Kidney (tissue), 14 donors: ENCODE data around the gene SH3GL3. TPM values are rescaled to one million over a fixed set of nuclear protein-coding genes. Genes with fewer than 3 reads are reported as not detected.

Experiments
- DNase-seq, 5 donors: peaks; one replicate each; pipeline ENCODE4 v3.0.0-alpha.2; 2013 to 2020
- FAIRE-seq: peaks from 2 replicates; lab custom pipeline; 2012; peaks lifted over from hg19 to GRCh38; lab: Jason Lieb, UNC
- H3K27ac ChIP-seq, 2 donors: one replicate each; pipeline ENCODE4 v1.7.0; 2013; ENCODE audit warnings: low read depth in 2 of 2, low read length in 2 of 2, inconsistent platforms in 1 of 2
- H3K27me3 ChIP-seq: one replicate; pipeline ENCODE4 v1.7.1; 2013; ENCODE audit warnings: low read length, inconsistent platforms; ENCODE audit not compliant: control insufficient read depth, insufficient read depth
- H3K36me3 ChIP-seq, 3 donors: one replicate each; pipeline versions ENCODE4 v1.7.0 to v1.7.1; 2013; ENCODE audit warnings: low read length in 3 of 3, control low read depth in 1 of 3, inconsistent platforms in 1 of 3; ENCODE audit not compliant: insufficient read depth in 3 of 3, control insufficient read depth in 2 of 3
- H3K4me1 ChIP-seq, 3 donors: one replicate each; pipeline versions ENCODE4 v1.7.0 to v1.7.1; 2013; ENCODE audit warnings: low read length in 3 of 3, inconsistent platforms in 1 of 3, low read depth in 1 of 3; ENCODE audit not compliant: control insufficient read depth in 2 of 3, insufficient read depth in 2 of 3
- H3K4me3 ChIP-seq, 3 donors: one replicate each; pipeline versions ENCODE4 v1.7.0 to v1.8.1; 2013; ENCODE audit warnings: low read length in 3 of 3, control low read depth in 1 of 3, inconsistent platforms in 1 of 3
- H3K9ac ChIP-seq, 3 donors: one replicate each; pipeline versions ENCODE4 v1.7.0 to v1.7.1; 2013; ENCODE audit warnings: low read length in 3 of 3, control low read depth in 1 of 3, inconsistent platforms in 1 of 3
- H3K9me3 ChIP-seq, 3 donors: one replicate each; pipeline versions ENCODE4 v1.7.0 to v1.7.1; 2013; ENCODE audit warnings: low read length in 3 of 3, control low read depth in 1 of 3, inconsistent platforms in 1 of 3; ENCODE audit not compliant: control insufficient read depth in 2 of 3, insufficient read depth in 1 of 3
- CTCF ChIP-seq: IDR thresholded peaks from 3 replicates; pipeline ENCODE4 v1.5.1; 2012; ENCODE audit warnings: mild to moderate bottlenecking, moderate library complexity, borderline replicate concordance; ENCODE audit not compliant: insufficient read depth; ENCODE audit errors: extremely low read depth
- intact Hi-C: fragments of 100-400 bp; cut with DNase I; formaldehyde crosslinking; loops from one replicate; pipeline ENCODE4 v1.11.1; 2022
- polyA plus RNA-seq: library from polyadenylated mRNA; stranded (reverse); fragments of 350-450 nt; fragmentation: Illumina TruSeq; extraction: RNeasy Lipid Tissue Mini Kit (QIAGEN cat#74804); gene quantifications from one replicate; pipeline ENCODE4 v1.2.3, GENCODE V29; 2014; ENCODE audit warnings: low read depth, low replicate concordance; ENCODE audit not compliant: insufficient read depth
- total RNA-seq: library from RNA; stranded (reverse); fragmentation: NEBNext Ultra II Directional; extraction: Animal tissue kit (Norgen Biotek cat#: 25700); gene quantifications from one replicate; pipeline ENCODE4 v1.2.1, GENCODE V29; 2021
- donor health status: control.
- donor health status: control.
- donor health status: control.
- donor health status: control.
- donor health status: control.
- donor health status: DM: yes; HTN: yes; CAD: no.
- donor health status: Normal renal cell carcinoma (clear cell type).

Gene SH3GL3
- total and polyA plus RNA-seq, 2 donors from 2014 or later, result 0.47 TPM; not detected in 1

GRCh38 chr15:83570756-83571155 is 123.6 kb downstream of the SH3GL3 start:
- Histone ChIP-seq H3K36me3 (no peaks in the 10 kb centered on the region), H3K4me1 (no peaks in the 10 kb centered on the region), H3K4me3 (no peak overlapping the region), H3K9me3 (no peaks in the 10 kb centered on the region), H3K27ac (no peak overlapping the region), H3K9ac (no peak overlapping the region), H3K27me3 (no peaks in the 10 kb centered on the region)
- TF ChIP-seq CTCF, result no peak
- FAIRE-seq, result no peak
- no peak for DNase-seq
- intact Hi-C loops, result no loop called here

- Histone ChIP-seq H3K36me3 (no peaks in the 10 kb centered on the region), H3K4me1 (no peaks in the 10 kb centered on the region), H3K9ac (no peak overlapping the region), H3K9me3 (no peaks in the 10 kb centered on the region), H3K27me3 (no peaks in the 10 kb centered on the region), H3K4me3 (no peak overlapping the region), H3K27ac (no peak overlapping the region)
- TF ChIP-seq CTCF, result peak; percentile 41
- peak in 2 of 5 donors; percentile 52 to 60 for DNase-seq
- FAIRE-seq, result no peak
- intact Hi-C loops, result no loop called here
Observed at GRCh38 chr15:83571820-83572707, 124.9 kb downstream of the SH3GL3 start.

GRCh38 chr15:83574345-83574744 is 127.2 kb downstream of the SH3GL3 start:
- no peak for TF ChIP-seq CTCF
- Histone ChIP-seq H3K4me1 (no peaks in the 10 kb centered on the region), H3K36me3 (no peaks in the 10 kb centered on the region), H3K27ac (no peak overlapping the region), H3K9me3 (no peaks in the 10 kb centered on the region), H3K4me3 (no peak overlapping the region), H3K9ac (no peak overlapping the region), H3K27me3 (no peaks in the 10 kb centered on the region)
- intact Hi-C loops, result no loop called here
- no peak for FAIRE-seq
- no peak for DNase-seq
